Measurements from ENCODE around the gene OR5K4. TPM values are rescaled to one million over a fixed set of nuclear protein-coding genes. Genes with fewer than 3 reads are reported as not detected.

OR5K4 gene
- total RNA-seq, 1 donor from 2014 or later: not detected

GRCh38 chr3:98371186-98371585 is 17.5 kb downstream of the OR5K4 start:
- no peak for TF ChIP-seq CTCF (IDR thresholded peaks at IDR 0.05; ENCODE audit: insufficient read depth, low read length, severe bottlenecking)
- H3K27me3 ChIP-seq (ENCODE audit: control insufficient read depth, insufficient read depth, low read length): no peaks in the 10 kb centered on the region
- no peak for FAIRE-seq
- H3K36me3 ChIP-seq (ENCODE audit: control insufficient read depth, insufficient read depth, low read length): no peaks in the 10 kb centered on the region
- no peak overlapping the region for H3K4me3 ChIP-seq (ENCODE audit: low read depth, low read length)
- DNase-seq (ENCODE audit: low read depth): no peak

- DNase-seq (ENCODE audit: low read depth) (no peak), FAIRE-seq (no peak)
- H3K4me3 ChIP-seq (ENCODE audit: low read depth, low read length): no peak overlapping the region
- TF ChIP-seq CTCF (IDR thresholded peaks at IDR 0.05; ENCODE audit: insufficient read depth, low read length, severe bottlenecking): no peak
- H3K36me3 ChIP-seq (ENCODE audit: control insufficient read depth, insufficient read depth, low read length): no peaks in the 10 kb centered on the region
- no peaks in the 10 kb centered on the region for H3K27me3 ChIP-seq (ENCODE audit: control insufficient read depth, insufficient read depth, low read length)
Observed at GRCh38 chr3:98371853-98372252, 18.2 kb downstream of the OR5K4 start.

GRCh38 chr3:98372445-98372844 is 18.8 kb downstream of the OR5K4 start:
- no peak for FAIRE-seq

GRCh38 chr3:98376631-98377030 is 23.0 kb downstream of the OR5K4 start:
- TF ChIP-seq CTCF (IDR thresholded peaks at IDR 0.05; ENCODE audit: insufficient read depth, low read length, severe bottlenecking): no peak
- no peak for FAIRE-seq
- no peaks in the 10 kb centered on the region for H3K27me3 ChIP-seq (ENCODE audit: control insufficient read depth, insufficient read depth, low read length)
- H3K36me3 ChIP-seq (ENCODE audit: control insufficient read depth, insufficient read depth, low read length): no peaks in the 10 kb centered on the region
- no peak overlapping the region for H3K4me3 ChIP-seq (ENCODE audit: low read depth, low read length)
- peak; percentile 69 for DNase-seq (ENCODE audit: low read depth)

More at GRCh38 chr3:98372445-98372844, 18.8 kb downstream of the OR5K4 start:
- no peaks in the 10 kb centered on the region for H3K36me3 ChIP-seq (ENCODE audit: control insufficient read depth, insufficient read depth, low read length)
- no peak for TF ChIP-seq CTCF (IDR thresholded peaks at IDR 0.05; ENCODE audit: insufficient read depth, low read length, severe bottlenecking)
- no peak overlapping the region for H3K4me3 ChIP-seq (ENCODE audit: low read depth, low read length)
- no peaks in the 10 kb centered on the region for H3K27me3 ChIP-seq (ENCODE audit: control insufficient read depth, insufficient read depth, low read length)
- DNase-seq (ENCODE audit: low read depth): no peak

GRCh38 chr3:98388147-98388546 is 34.5 kb downstream of the OR5K4 start:
- TF ChIP-seq CTCF (IDR thresholded peaks at IDR 0.05; ENCODE audit: insufficient read depth, low read length, severe bottlenecking): no peak
- no peaks in the 10 kb centered on the region for H3K36me3 ChIP-seq (ENCODE audit: control insufficient read depth, insufficient read depth, low read length)
- H3K27me3 ChIP-seq (ENCODE audit: control insufficient read depth, insufficient read depth, low read length): no peaks in the 10 kb centered on the region
- H3K4me3 ChIP-seq (ENCODE audit: low read depth, low read length): no peak overlapping the region
- DNase-seq (ENCODE audit: low read depth) (peak; percentile 78), FAIRE-seq (no peak)

GRCh38 chr3:98390366-98390765 is 36.7 kb downstream of the OR5K4 start, which contains the start of gene OR5K3:
Gene OR5K3 (plus strand): TSS chr3:98390666. CDS start chr3:98390666, 0 bp downstream.
- FAIRE-seq (no peak), DNase-seq (ENCODE audit: low read depth) (no peak)
- TF ChIP-seq CTCF (IDR thresholded peaks at IDR 0.05; ENCODE audit: insufficient read depth, low read length, severe bottlenecking): no peak
- Histone ChIP-seq H3K36me3 (ENCODE audit: control insufficient read depth, insufficient read depth, low read length) (no peaks in the 10 kb centered on the region), H3K4me3 (ENCODE audit: low read depth, low read length) (no peak within 1 kb of the TSS), H3K27me3 (ENCODE audit: control insufficient read depth, insufficient read depth, low read length) (no peaks in the 10 kb centered on the region)

Measured in bronchial epithelial cell (primary cell).